Urinary bladder (tissue), 4 donors: Measurements from ENCODE around the gene TPT1. TPM values are rescaled to one million over a fixed set of nuclear protein-coding genes. Genes with fewer than 3 reads are reported as not detected.
A peak's percentile ranks its signal among the peaks of the same experiment; 100 is the strongest.
"Not testable (repeated sequence)": the region's sequence is repeated elsewhere in the genome, so short reads cannot be mapped to it uniquely, and the experiment has no call there.

Source experiments
- DNase-seq: peaks from one replicate; pipeline ENCODE4 v3.0.0-alpha.2; 2015; ENCODE audit errors: extremely low spot score
- H3K27ac ChIP-seq: one replicate; pipeline ENCODE4 v1.5.1; 2013; ENCODE audit warnings: low read depth, mild to moderate bottlenecking, moderate library complexity
- H3K36me3 ChIP-seq: one replicate; pipeline ENCODE4 v1.6.1; 2013; ENCODE audit warnings: mild to moderate bottlenecking, moderate library complexity; ENCODE audit not compliant: insufficient read depth
- H3K4me1 ChIP-seq: one replicate; pipeline ENCODE4 v1.6.1; 2013; ENCODE audit warnings: mild to moderate bottlenecking, moderate library complexity; ENCODE audit not compliant: insufficient read depth
- H3K4me3 ChIP-seq: one replicate; pipeline ENCODE4 v1.5.1; 2013; ENCODE audit warnings: low read depth, low read length
- WGBS: extraction: QIAGEN DNeasy Blood & Tissue Kit; methylation state at CpG from one replicate; pipeline ENCODE4 v1.1.7; 2013; 5-methylcytosine and 5-hydroxymethylcytosine counted together
- polyA plus RNA-seq: library from polyadenylated mRNA; stranded (reverse); fragments of 200-250 nt; gene quantifications from one replicate; pipeline ENCODE4 v1.2.3, GENCODE V29; 2013
- total RNA-seq: library from RNA; depleted of rRNA; stranded (reverse); fragments of >200 nt; gene quantifications from one replicate; pipeline ENCODE4 v1.2.3, GENCODE V29; 2014
- donor health status: healthy with polysubstance abuse.
- donor health status: healthy.

TPT1 gene
- total and polyA plus RNA-seq, 2 donors = 4,976 to 5,644 TPM

DNA sequence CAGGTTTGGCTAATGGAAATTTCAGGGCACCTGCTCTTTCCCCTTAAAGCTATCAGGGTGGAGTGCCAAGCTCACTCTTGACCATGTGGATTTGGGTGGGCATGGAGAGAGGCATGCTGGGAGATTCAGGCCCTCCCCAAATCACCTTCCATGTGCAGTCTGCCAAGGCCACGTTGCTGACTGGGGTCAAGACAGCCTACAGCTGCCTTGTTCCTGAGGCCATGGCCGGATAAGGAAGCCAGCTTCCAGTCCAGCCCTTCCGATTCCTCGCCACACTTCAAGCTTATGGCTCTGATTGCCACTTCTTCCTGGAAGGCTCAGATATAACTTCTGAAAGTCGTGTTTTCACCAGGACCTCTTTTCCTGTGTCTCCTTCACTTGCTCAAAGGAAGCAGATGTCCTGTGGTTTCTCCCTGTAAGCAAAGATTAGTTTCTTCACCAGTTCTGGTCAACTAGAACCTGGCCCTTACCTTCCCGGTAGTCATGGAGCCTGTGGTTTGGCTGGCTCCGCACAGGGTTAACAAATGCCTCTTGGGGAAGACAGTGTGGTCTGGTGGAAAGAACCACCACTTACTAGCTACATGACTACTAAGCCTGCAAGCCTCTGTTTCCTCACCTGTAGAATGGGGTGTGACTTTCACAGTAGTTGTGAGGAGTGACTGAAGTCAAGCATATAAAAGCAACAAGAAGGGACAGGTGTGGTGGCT is 16.1 kb upstream of the TPT1 start:
- no peak overlapping the region for H3K27ac ChIP-seq
- H3K4me3 ChIP-seq = no peak overlapping the region
- 76% methylated on average over 7 of the region's 7 CpGs for WGBS
- DNase-seq = no peak
- no peaks in the 10 kb centered on the region for H3K36me3 ChIP-seq
- H3K4me1 ChIP-seq = no peaks in the 10 kb centered on the region

GRCh38 chr13:45353895-45354294 is 12.9 kb upstream of the TPT1 start:
- Histone ChIP-seq H3K36me3 (no peaks in the 10 kb centered on the region), H3K4me3 (no peak overlapping the region), H3K4me1 (no peaks in the 10 kb centered on the region), H3K27ac (no peak overlapping the region)
- no peak for DNase-seq
- WGBS = 94% methylated on average over 1 of the region's 1 CpG

GRCh38 chr13:45352031-45352430 is 11.0 kb upstream of the TPT1 start:
- no peak for DNase-seq
- Histone ChIP-seq H3K27ac (no peak overlapping the region), H3K4me1 (no peaks in the 10 kb centered on the region), H3K4me3 (no peak overlapping the region), H3K36me3 (peaks cover 2% of the 10 kb centered on the region)
- 84% methylated on average over 10 of the region's 10 CpGs for whole genome bisulfite sequencing

DNA sequence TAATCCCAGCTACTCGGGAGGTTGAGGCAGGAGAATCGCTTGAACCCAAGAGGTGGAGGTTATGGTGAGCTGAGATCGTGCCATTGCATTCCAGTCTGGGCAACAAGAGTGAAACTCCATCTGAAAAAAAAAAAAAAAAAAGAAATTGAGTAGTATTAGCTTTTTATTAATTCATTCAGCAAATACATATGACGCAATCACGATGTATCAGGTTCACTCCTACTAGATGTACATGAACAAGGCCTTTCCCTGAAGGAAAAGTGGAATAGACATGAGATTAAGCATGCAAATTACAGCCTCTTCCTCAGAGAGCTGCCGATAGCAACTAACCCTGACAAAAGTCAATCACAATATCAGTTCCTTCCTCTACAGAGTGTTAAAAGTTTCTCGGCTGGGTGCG is 9.2 kb upstream of the TPT1 start:
- WGBS = 98% methylated on average over 8 of the region's 8 CpGs
- no peaks in the 10 kb centered on the region for H3K4me1 ChIP-seq
- no peak overlapping the region for H3K27ac ChIP-seq
- DNase-seq = no peak
- H3K36me3 ChIP-seq = peaks cover 2% of the 10 kb centered on the region
- H3K4me3 ChIP-seq = no peak overlapping the region

DNA sequence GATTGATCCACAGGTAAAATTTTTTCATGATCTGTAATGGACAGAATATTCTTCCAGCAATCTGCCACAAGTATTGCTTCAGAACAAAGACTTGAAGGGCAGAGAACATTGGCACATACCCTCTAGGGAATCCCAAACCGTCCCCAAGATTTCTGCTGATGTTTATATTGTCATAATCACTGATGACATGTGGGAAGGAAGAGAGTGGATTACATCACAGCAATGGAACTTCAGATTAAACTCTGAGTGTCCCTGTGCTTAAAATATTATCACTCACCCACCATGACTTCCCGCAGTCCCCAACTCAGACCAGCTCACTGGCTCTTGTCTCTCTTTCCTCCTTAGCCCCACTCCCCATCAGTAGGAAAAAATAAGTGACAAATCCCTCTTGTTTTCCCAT is 8.5 kb upstream of the TPT1 start:
- Histone ChIP-seq H3K4me1 (no peaks in the 10 kb centered on the region), H3K4me3 (no peak overlapping the region), H3K27ac (no peak overlapping the region), H3K36me3 (peaks cover 2% of the 10 kb centered on the region)
- no peak for DNase-seq
- 37% methylated on average over 2 of the region's 2 CpGs for WGBS

- not testable (repeated sequence) for H3K27ac ChIP-seq, H3K4me1 ChIP-seq, H3K4me3 ChIP-seq, DNase-seq, H3K36me3 ChIP-seq
- WGBS = 96% methylated on average over 8 of the region's 8 CpGs
Measured at GRCh38 chr13:45344064-45344463, 3.1 kb upstream of the TPT1 start.

DNA sequence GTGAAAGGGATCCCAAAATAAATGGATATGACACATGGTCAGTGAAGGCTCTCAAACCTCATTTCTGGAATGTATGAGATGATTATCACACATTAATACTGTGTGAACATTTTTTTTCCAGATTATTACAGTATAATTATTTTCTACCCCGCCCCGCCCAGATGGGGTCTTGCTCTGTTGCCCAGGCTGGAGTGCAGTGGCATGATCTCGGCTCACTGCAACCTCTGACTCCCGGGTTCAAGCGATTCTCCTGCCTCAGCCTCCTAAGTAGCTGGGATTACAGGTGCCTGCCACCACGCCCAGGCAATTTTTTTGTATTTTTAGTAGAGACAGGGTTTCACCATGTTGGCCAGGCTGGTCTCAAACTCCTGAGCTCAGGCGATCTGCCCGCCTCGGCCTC is 2.1 kb upstream of the TPT1 start:
- WGBS = 97% methylated on average over 9 of the region's 9 CpGs
- H3K4me3 ChIP-seq, H3K36me3 ChIP-seq, H3K4me1 ChIP-seq, DNase-seq, H3K27ac ChIP-seq: not testable (repeated sequence)

- H3K36me3 ChIP-seq, H3K4me1 ChIP-seq, H3K27ac ChIP-seq, DNase-seq, H3K4me3 ChIP-seq: not testable (repeated sequence)
- 98% methylated on average over 14 of the region's 14 CpGs for WGBS
Measured at GRCh38 chr13:45342668-45343067, 1.7 kb upstream of the TPT1 start.

GRCh38 chr13:45341799-45342500 is 967 bp upstream of the TPT1 start:
- DNase-seq = no peak
- no peaks in the 10 kb centered on the region for H3K4me1 ChIP-seq
- WGBS = 22% methylated on average over 17 of the region's 17 CpGs
- peak overlapping the region; percentile 46 for H3K4me3 ChIP-seq
- peaks cover 2% of the 10 kb centered on the region for H3K36me3 ChIP-seq
- H3K27ac ChIP-seq = peak overlapping the region; percentile 88

GRCh38 chr13:45340422-45341033 is 455 bp downstream of the TPT1 start:
- Histone ChIP-seq H3K4me3 (peak overlapping the region; percentile 72), H3K27ac (peak overlapping the region; percentile 100), H3K4me1 (no peaks in the 10 kb centered on the region), H3K36me3 (peaks cover 5% of the 10 kb centered on the region)
- under 1% methylated on average over 64 of the region's 64 CpGs for WGBS
- DNase-seq = peak; percentile 79

DNA sequence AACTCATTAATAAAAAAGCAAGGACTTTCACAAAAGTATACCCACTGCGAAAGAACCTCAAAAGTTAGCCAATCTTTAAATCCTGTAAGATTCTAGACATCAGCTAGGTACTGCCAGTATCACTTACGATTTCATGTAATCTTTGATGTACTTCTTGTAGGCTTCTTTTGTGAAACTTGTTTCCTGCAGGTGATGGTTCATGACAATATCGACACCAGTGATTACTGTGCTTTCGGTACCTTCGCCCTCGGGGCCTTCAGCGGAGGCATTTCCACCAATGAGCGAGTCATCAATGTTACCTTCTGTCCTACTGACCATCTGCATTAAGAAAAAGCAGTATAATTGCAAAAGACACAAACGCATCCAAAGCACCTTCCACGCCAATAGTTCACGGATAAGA is 1.1 kb downstream of the TPT1 start:
- H3K36me3 ChIP-seq = peaks cover 5% of the 10 kb centered on the region
- peak overlapping the region; percentile 72 for H3K4me3 ChIP-seq
- no peaks in the 10 kb centered on the region for H3K4me1 ChIP-seq
- WGBS = 10% methylated on average over 11 of the region's 11 CpGs
- no peak for DNase-seq
- H3K27ac ChIP-seq = no peak overlapping the region

- H3K4me3 ChIP-seq = peak overlapping the region; percentile 72
- peaks cover 5% of the 10 kb centered on the region for H3K36me3 ChIP-seq
- H3K27ac ChIP-seq = no peak overlapping the region
- no peak for DNase-seq
- no peaks in the 10 kb centered on the region for H3K4me1 ChIP-seq
Measured at GRCh38 chr13:45339399-45339798, 1.6 kb downstream of the TPT1 start.

- H3K36me3 ChIP-seq = peaks cover 6% of the 10 kb centered on the region
- no peak overlapping the region for H3K27ac ChIP-seq
- WGBS = 70% methylated on average over 1 of the region's 1 CpG
- H3K4me1 ChIP-seq = no peaks in the 10 kb centered on the region
- H3K4me3 ChIP-seq = no peak overlapping the region
- DNase-seq = no peak
Measured at GRCh38 chr13:45337803-45338202, 3.2 kb downstream of the TPT1 start.

DNA sequence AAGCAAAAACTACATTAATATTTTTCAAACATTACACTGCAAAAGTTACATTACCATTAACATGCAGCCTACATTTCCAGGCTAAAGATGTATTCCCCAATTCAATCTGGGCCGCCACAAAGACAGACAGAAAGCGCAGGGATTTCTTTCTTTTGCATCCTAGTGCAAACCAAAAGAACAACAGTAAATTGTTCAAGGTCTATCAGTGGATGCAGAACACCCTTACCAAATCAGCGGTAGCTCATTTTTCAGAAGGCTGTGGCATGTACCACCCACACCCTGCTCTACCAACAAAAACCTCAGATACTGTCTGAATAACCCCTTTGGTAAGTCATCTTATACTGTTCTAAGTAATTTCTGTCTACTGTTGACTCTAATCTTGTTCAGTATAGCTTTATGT is 3.6 kb downstream of the TPT1 start:
- Histone ChIP-seq H3K4me3 (no peak overlapping the region), H3K4me1 (no peaks in the 10 kb centered on the region), H3K27ac (no peak overlapping the region), H3K36me3 (peaks cover 6% of the 10 kb centered on the region)
- WGBS = 87% methylated on average over 3 of the region's 3 CpGs
- no peak for DNase-seq
